SH-SY5Y (cell line): ENCODE data around the gene FMR1.

Source experiments
- GATA2 ChIP-seq: IDR thresholded peaks from 2 replicates; pipeline ENCODE4 v1.6.1; 2011; ENCODE audit warnings: mild to moderate bottlenecking, low read depth, low read length
- GATA3 ChIP-seq: IDR thresholded peaks from 2 replicates; pipeline ENCODE4 v1.6.1; 2011; ENCODE audit warnings: low read depth, mild to moderate bottlenecking, low read length, moderate library complexity

- TF ChIP-seq GATA2 (no peak), GATA3 (no peak)
Observed at GRCh38 chrX:147877726-147878125, 34.0 kb upstream of the FMR1 start.
